Astrocyte (in vitro differentiated cells and primary cell): ENCODE results near the gene CLDN20. TPM values are rescaled to one million over a fixed set of nuclear protein-coding genes. Genes with fewer than 3 reads are reported as not detected.

Source experiments
- DNase-seq: peaks from one replicate; pipeline ENCODE4 v3.0.0-alpha.2; 2010; ENCODE audit warnings: low read depth
- FAIRE-seq: peaks from 2 replicates; lab custom pipeline; 2011; peaks lifted over from hg19 to GRCh38; lab: Jason Lieb, UNC
- H2AFZ ChIP-seq: 2 replicates; pipeline ENCODE4 v1.6.0; 2012; ENCODE audit warnings: low read depth, low read length, inconsistent platforms
- H3K27ac ChIP-seq: 2 replicates; pipeline ENCODE4 v1.5.1; 2011; ENCODE audit warnings: low read depth, low read length, inconsistent platforms
- H3K27me3 ChIP-seq: 2 replicates; pipeline ENCODE4 v1.6.0; 2011; ENCODE audit warnings: low read length, inconsistent platforms; ENCODE audit not compliant: insufficient read depth
- H3K36me3 ChIP-seq: 2 replicates; pipeline ENCODE4 v1.5.1; 2011; ENCODE audit warnings: low read length, inconsistent platforms; ENCODE audit not compliant: insufficient read depth
- H3K4me1 ChIP-seq: 2 replicates; pipeline ENCODE4 v1.5.1; 2011; ENCODE audit warnings: low read length, inconsistent platforms; ENCODE audit not compliant: insufficient read depth
- H3K4me2 ChIP-seq: 2 replicates; pipeline ENCODE4 v1.6.0; 2012; ENCODE audit warnings: low read length, inconsistent platforms
- H3K4me3 ChIP-seq: 2 replicates; pipeline ENCODE4 v1.5.1; 2011; ENCODE audit warnings: low read depth, mild to moderate bottlenecking, low read length, inconsistent platforms; ENCODE audit not compliant: insufficient read depth
- H3K79me2 ChIP-seq: 2 replicates; pipeline ENCODE4 v1.6.0; 2012; ENCODE audit warnings: mild to moderate bottlenecking, low read length, inconsistent platforms; ENCODE audit not compliant: insufficient read depth
- H3K9ac ChIP-seq: 2 replicates; pipeline ENCODE4 v1.6.0; 2012; ENCODE audit warnings: mild to moderate bottlenecking, low read length, inconsistent platforms
- H3K9me3 ChIP-seq: 2 replicates; pipeline ENCODE4 v1.5.1; 2012; ENCODE audit warnings: low read depth, mild to moderate bottlenecking, low read length, inconsistent platforms; ENCODE audit not compliant: insufficient read depth
- H4K20me1 ChIP-seq: 2 replicates; pipeline ENCODE4 v1.6.0; 2012; ENCODE audit warnings: low read length, inconsistent platforms; ENCODE audit not compliant: insufficient read depth
- H3K27ac Mint-ChIP-seq: one replicate; pipeline ENCODE4 v1.8.0; 2021; ENCODE audit warnings: mild to moderate bottlenecking, mixed read lengths; ENCODE audit not compliant: unreplicated experiment
- H3K27me3 Mint-ChIP-seq: one replicate; pipeline ENCODE4 v1.8.0; 2021; ENCODE audit warnings: low read depth, mixed read lengths; ENCODE audit not compliant: unreplicated experiment
- H3K36me3 Mint-ChIP-seq: one replicate; pipeline ENCODE4 v1.8.0; 2021; ENCODE audit warnings: low read depth, mixed read lengths; ENCODE audit not compliant: unreplicated experiment
- H3K4me1 Mint-ChIP-seq: one replicate; pipeline ENCODE4 v1.8.0; 2021; ENCODE audit warnings: low read depth, mixed read lengths; ENCODE audit not compliant: unreplicated experiment
- H3K4me3 Mint-ChIP-seq: one replicate; pipeline ENCODE4 v1.8.0; 2021; ENCODE audit warnings: mild to moderate bottlenecking, moderate library complexity, mixed read lengths; ENCODE audit not compliant: unreplicated experiment
- H3K9me3 Mint-ChIP-seq: one replicate; pipeline ENCODE4 v1.8.0; 2021; ENCODE audit warnings: mild to moderate bottlenecking, mixed read lengths; ENCODE audit not compliant: unreplicated experiment
- CTCF ChIP-seq: IDR thresholded peaks from 2 replicates; pipeline ENCODE4 v1.5.1; 2011; ENCODE audit warnings: low read depth, mild to moderate bottlenecking, inconsistent platforms, low read length, moderate library complexity; ENCODE audit not compliant: insufficient read depth
- EZH2 ChIP-seq: IDR thresholded peaks from 2 replicates; pipeline ENCODE4 v1.6.1; 2012; ENCODE audit warnings: mild to moderate bottlenecking, low read length, inconsistent platforms; ENCODE audit not compliant: insufficient read depth
- total RNA-seq: library from RNA; stranded (reverse); gene quantifications from 2 replicates; pipeline ENCODE4 v1.2.1, GENCODE V29; 2021

The CLDN20 gene
- total RNA-seq, 1 donor from 2014 or later, result not detected

DNA sequence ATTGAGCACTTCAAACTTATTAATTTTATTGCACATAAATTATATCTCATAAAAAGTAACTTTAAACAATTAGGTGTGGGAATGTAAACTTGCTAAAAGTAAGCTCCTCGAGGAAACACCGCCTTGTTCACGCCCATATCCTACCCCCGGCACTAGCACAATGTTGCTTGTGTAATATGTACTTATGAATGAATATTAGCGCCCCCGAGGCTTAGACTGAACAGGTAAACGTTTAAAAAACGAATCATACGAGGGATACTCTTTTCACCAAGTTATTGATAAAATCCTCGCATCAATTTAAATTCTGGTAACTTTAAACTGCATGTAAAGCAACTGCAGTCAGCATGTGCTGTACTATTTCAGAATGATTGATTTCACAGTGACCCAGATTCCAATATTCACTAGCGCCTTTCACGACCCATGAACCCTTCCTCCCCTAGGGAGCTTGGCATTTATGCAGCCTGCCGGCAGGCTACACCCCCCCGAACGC lies 49.8 kb downstream of the CLDN20 start:
- Histone ChIP-seq H3K4me3 (peak overlapping the region; percentile 83), H3K27ac (peak overlapping the region; percentile 62), H3K9me3 (no peaks in the 10 kb centered on the region), H4K20me1 (no peaks in the 10 kb centered on the region), H2AFZ (peak overlapping the region; percentile 77), H3K4me2 (peak overlapping the region; percentile 90), H3K27me3 (no peaks in the 10 kb centered on the region), H3K36me3 (peaks cover 5% of the 10 kb centered on the region), H3K4me1 (peaks cover 8% of the 10 kb centered on the region), H3K79me2 (peaks cover 18% of the 10 kb centered on the region), H3K9ac (peak overlapping the region; percentile 91)
- Mint-ChIP-seq H3K27ac (peak overlapping the region; percentile 79), H3K36me3 (peaks cover 2% of the 10 kb centered on the region), H3K27me3 (no peaks in the 10 kb centered on the region), H3K4me1 (peaks cover 5% of the 10 kb centered on the region), H3K4me3 (peak overlapping the region; percentile 98), H3K9me3 (no peaks in the 10 kb centered on the region)
- no peak for TF ChIP-seq EZH2
- no peak for TF ChIP-seq CTCF
- DNase-seq (no peak), FAIRE-seq (no peak)

DNA sequence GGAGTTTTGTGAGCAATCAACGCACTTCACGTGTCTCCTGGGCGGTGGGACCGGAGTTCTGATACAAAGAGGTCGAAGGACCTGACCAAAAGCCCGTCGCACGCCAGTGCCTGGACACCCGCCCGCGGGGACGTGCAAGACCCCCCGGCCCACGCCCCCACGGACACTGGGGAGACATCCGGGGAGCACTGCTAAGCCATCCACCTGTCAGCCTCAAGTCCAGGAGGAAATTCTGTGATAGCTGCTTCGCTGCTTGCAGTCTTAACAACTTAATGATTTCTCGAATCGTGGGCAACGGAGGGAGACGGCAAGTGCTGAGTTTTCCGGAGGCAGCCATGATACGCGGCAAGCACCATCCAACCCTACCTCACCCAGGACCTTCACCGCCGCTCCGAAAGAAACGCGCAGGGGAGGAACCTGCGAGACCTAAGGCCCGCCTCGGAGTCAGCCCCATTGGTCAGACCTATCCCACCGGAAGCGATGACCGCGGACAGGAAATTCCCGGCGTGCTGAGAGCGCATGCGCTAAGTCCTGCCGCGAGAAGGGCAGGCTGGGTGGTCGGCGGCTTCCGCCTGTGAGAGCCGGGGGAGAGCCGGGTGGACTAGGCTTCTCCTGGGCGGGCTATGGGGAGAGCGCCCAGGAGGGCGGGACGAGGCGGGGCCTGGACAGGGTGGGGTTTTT lies 50.4 kb downstream of the CLDN20 start, which contains the start of gene TFB1M:
Gene TFB1M, minus strand, starts transcription at position 393 of the 681 bp plus-strand sequence. Its CDS starts 56 bp downstream, at position 337.
- H3K36me3 ChIP-seq, result peaks cover 3% of the 10 kb centered on the region
- peak within 1 kb of the TSS; percentile 98 for H3K4me3 Mint-ChIP-seq
- H2AFZ ChIP-seq, result peak within 1 kb of the TSS; percentile 77
- H4K20me1 ChIP-seq, result no peaks in the 10 kb centered on the region
- H3K4me1 Mint-ChIP-seq, result peaks cover 5% of the 10 kb centered on the region
- H3K4me2 ChIP-seq, result peak within 1 kb of the TSS; percentile 90
- TF ChIP-seq EZH2 (no peak), CTCF (no peak)
- H3K27ac Mint-ChIP-seq, result peak within 1 kb of the TSS; percentile 79
- H3K9ac ChIP-seq, result peak within 1 kb of the TSS; percentile 91
- H3K27ac ChIP-seq, result peak within 1 kb of the TSS; percentile 76
- DNase-seq, result peak; percentile 95
- no peaks in the 10 kb centered on the region for H3K27me3 Mint-ChIP-seq
- H3K9me3 ChIP-seq, result no peaks in the 10 kb centered on the region
- peak within 1 kb of the TSS; percentile 83 for H3K4me3 ChIP-seq
- no peaks in the 10 kb centered on the region for H3K27me3 ChIP-seq
- FAIRE-seq, result peak; percentile 68
- peaks cover 8% of the 10 kb centered on the region for H3K4me1 ChIP-seq
- peaks cover 2% of the 10 kb centered on the region for H3K36me3 Mint-ChIP-seq
- peaks cover 18% of the 10 kb centered on the region for H3K79me2 ChIP-seq
- no peaks in the 10 kb centered on the region for H3K9me3 Mint-ChIP-seq
